DND-41 (cell line): ENCODE measurements around the gene IAPP.

Source experiments
- EZH2 ChIP-seq: IDR thresholded peaks from 3 replicates; pipeline ENCODE4 v1.6.1; 2012; ENCODE audit warnings: borderline replicate concordance, low read depth, mild to moderate bottlenecking, moderate library complexity, low read length, inconsistent platforms; ENCODE audit not compliant: severe bottlenecking
- TF ChIP-seq, protein P1 (sequence below): IDR thresholded peaks from 2 replicates; pipeline ENCODE4 v1.5.1; 2012; ENCODE audit warnings: borderline replicate concordance, low read length, moderate library complexity, mild to moderate bottlenecking; ENCODE audit not compliant: poor library complexity, severe bottlenecking; ENCODE audit errors: extremely low read depth

DNA sequence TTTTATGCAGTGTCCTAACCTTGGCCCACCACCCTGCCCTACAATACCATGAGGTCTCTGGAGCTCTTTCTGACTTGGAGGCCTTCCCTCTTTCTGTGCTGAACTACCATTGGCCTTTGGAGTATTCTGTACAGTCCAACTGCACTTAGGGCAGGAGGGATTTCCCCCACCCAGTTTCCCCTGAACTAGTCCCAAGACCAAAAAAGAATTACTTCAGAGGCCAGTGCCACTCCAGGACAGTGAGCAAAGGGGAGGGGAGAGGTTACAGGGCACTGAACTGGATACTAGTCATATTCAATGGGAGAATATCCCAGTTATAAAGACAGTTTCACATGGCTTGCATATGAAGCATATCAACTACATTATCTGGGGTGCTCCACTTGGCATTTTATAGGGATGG is 44.1 kb upstream of the IAPP start:
- TF ChIP-seq, protein P1, sequence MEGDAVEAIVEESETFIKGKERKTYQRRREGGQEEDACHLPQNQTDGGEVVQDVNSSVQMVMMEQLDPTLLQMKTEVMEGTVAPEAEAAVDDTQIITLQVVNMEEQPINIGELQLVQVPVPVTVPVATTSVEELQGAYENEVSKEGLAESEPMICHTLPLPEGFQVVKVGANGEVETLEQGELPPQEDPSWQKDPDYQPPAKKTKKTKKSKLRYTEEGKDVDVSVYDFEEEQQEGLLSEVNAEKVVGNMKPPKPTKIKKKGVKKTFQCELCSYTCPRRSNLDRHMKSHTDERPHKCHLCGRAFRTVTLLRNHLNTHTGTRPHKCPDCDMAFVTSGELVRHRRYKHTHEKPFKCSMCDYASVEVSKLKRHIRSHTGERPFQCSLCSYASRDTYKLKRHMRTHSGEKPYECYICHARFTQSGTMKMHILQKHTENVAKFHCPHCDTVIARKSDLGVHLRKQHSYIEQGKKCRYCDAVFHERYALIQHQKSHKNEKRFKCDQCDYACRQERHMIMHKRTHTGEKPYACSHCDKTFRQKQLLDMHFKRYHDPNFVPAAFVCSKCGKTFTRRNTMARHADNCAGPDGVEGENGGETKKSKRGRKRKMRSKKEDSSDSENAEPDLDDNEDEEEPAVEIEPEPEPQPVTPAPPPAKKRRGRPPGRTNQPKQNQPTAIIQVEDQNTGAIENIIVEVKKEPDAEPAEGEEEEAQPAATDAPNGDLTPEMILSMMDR: no peak
- no peak for TF ChIP-seq EZH2
